K562 (cell line): ENCODE data around the gene IKZF3. TPM values are rescaled to one million over a fixed set of nuclear protein-coding genes. Genes with fewer than 3 reads are reported as not detected.

Experiments used
- CBFA2T2 ChIP-seq: fragments of 450-650 bp; conservative IDR thresholded peaks from 2 replicates; pipeline ENCODE4 v1.6.1; 2017; ENCODE audit warnings: mild to moderate bottlenecking
- CHD1 ChIP-seq: fragments of 200-600 bp; sonication (generic); IDR thresholded peaks from one replicate; pipeline ENCODE4 v1.6.1; 2012; ENCODE audit warnings: mild to moderate bottlenecking, moderate library complexity, low read length, inconsistent platforms
- E2F6 ChIP-seq, 2 experiments: IDR thresholded peaks; 2 replicates each; pipeline ENCODE4 v1.6.1; 2011; ENCODE audit warnings: borderline replicate concordance in 1 of 2, control low read depth in 1 of 2, low read depth in 1 of 2, low read length in 1 of 2, mild to moderate bottlenecking in 1 of 2, mixed read lengths in 1 of 2, moderate library complexity in 1 of 2; ENCODE audit not compliant: insufficient read depth in 1 of 2, insufficient read length in 1 of 2, poor library complexity in 1 of 2, severe bottlenecking in 1 of 2; ENCODE audit errors: extremely low read depth in 1 of 2
- ELK1 ChIP-seq: sonication (generic); formaldehyde crosslinking; IDR thresholded peaks from 2 replicates; pipeline ENCODE4 v1.8.1; 2022; ENCODE audit warnings: missing genetic modification reagents
- FOXA3 ChIP-seq, 2 experiments: fragments of 450-650 bp in 1 of 2; sonication (generic) in 1 of 2; formaldehyde crosslinking; IDR thresholded peaks in 1 of 2; conservative IDR thresholded peaks in 1 of 2; 2 replicates each; pipeline versions ENCODE4 v1.4.0 to v1.8.0; 2020 to 2022; ENCODE audit warnings: mild to moderate bottlenecking in 2 of 2, missing genetic modification reagents in 1 of 2
- MEF2D ChIP-seq: conservative IDR thresholded peaks from 2 replicates; pipeline ENCODE4 v1.6.1; 2016; ENCODE audit warnings: low read depth, missing genetic modification characterization, missing compliant biosample characterization
- PKNOX1 ChIP-seq: fragments of 450-650 bp; IDR thresholded peaks from 2 replicates; pipeline ENCODE4 v1.6.1; 2016
- POLR2H ChIP-seq: IDR thresholded peaks from 2 replicates; pipeline ENCODE4 v1.6.1; 2016; ENCODE audit warnings: missing genetic modification characterization, low read depth, mild to moderate bottlenecking, control low read depth, missing compliant biosample characterization, moderate library complexity
- SMAD2 ChIP-seq: fragments of 150-350 bp; IDR thresholded peaks from 2 replicates; pipeline ENCODE4 v1.6.1; 2014; ENCODE audit warnings: low read depth, mild to moderate bottlenecking, low read length
- SMARCE1 ChIP-seq: fragments of 450-650 bp; IDR thresholded peaks from 2 replicates; pipeline ENCODE4 v1.7.1; 2016; ENCODE audit warnings: mild to moderate bottlenecking
- TCF7 ChIP-seq: sonication (generic); IDR thresholded peaks from 2 replicates; pipeline ENCODE4 v1.6.1; 2016; ENCODE audit warnings: antibody characterized with exemption, borderline replicate concordance
- TFE3 ChIP-seq: fragments of 450-650 bp; formaldehyde crosslinking; IDR thresholded peaks from 2 replicates; pipeline ENCODE4 v1.4.0; 2020; ENCODE audit warnings: mild to moderate bottlenecking, mixed read lengths
- THRA ChIP-seq: fragments of 450-650 bp; IDR thresholded peaks from 2 replicates; pipeline ENCODE4 v1.6.1; 2017; ENCODE audit warnings: mild to moderate bottlenecking, moderate library complexity
- U2AF1 ChIP-seq: fragments of 200-400 bp; formaldehyde crosslinking; optimal IDR thresholded peaks from 2 replicates; pipeline ENCODE3; 2017; ENCODE audit warnings: mild to moderate bottlenecking, low read depth, low read length, moderate library complexity
- ZNF77 ChIP-seq: fragments of 250-450 bp; sonication (Bioruptor Pico); IDR thresholded peaks from 2 replicates; pipeline ENCODE4 v1.5.0; 2020
- polyA plus RNA-seq, 8 experiments: library from polyadenylated mRNA; depleted of rRNA in 4 of 8; stranded (reverse) in 5 of 8; unstranded in 3 of 8; fragments of >200 nt; fragmentation: Nextera tagmentation in 2 of 8; fragmentation: Illumina TruSeq in 1 of 8; extraction: Ambion mirVana in 2 of 8; extraction: Trizol in 1 of 8; gene quantifications; 2 replicates each; pipeline versions ENCODE4 v1.2.1 to v1.2.3, GENCODE V29; 2011 to 2014; ENCODE audit warnings: inconsistent platforms in 1 of 8, missing spikeins in 1 of 8
- total RNA-seq, 7 experiments: library from RNA; depleted of rRNA in 6 of 7; stranded (reverse); fragments of >200 nt in 6 of 7; fragmentation: Illumina TruSeq in 2 of 7; extraction: Trizol in 2 of 7; gene quantifications; 2 replicates each; pipeline versions ENCODE4 v1.2.1 to v1.2.3, GENCODE V29; 2011 to 2021; ENCODE audit warnings: low replicate concordance in 1 of 7

Gene IKZF3
- total and polyA plus RNA-seq, 9 of the 15 experiments (the other 6 are each of a cell fraction or from before 2014, with no cell fraction given): 0.06 to 1.6 (median 0.62) TPM

GRCh38 chr17:39730095-39730921 lies 133.8 kb downstream of the IKZF3 start, which contains the start of gene MIEN1 (continued):
- no peak for TF ChIP-seq THRA
- TF ChIP-seq ZNF77 (CRISPR knock-in tag): no peak
- peak; percentile 85 for TF ChIP-seq TFE3
- TF ChIP-seq E2F6 (IDR thresholded peaks at IDR 0.05; ENCODE audit: borderline replicate concordance in 1 of 2, extremely low read depth in 1 of 2, insufficient read depth in 1 of 2, insufficient read length in 1 of 2, low read depth in 1 of 2, low read length in 1 of 2, poor library complexity in 1 of 2, severe bottlenecking in 1 of 2): peak in 1 of 2 experiments; percentile 70
- no peak for TF ChIP-seq MEF2D (tag)
- TF ChIP-seq TCF7: no peak
- no peak for TF ChIP-seq SMAD2
- TF ChIP-seq CHD1: no peak
- TF ChIP-seq ELK1 (CRISPR knock-in tag): no peak
- TF ChIP-seq POLR2H (tag): no peak
- TF ChIP-seq CBFA2T2: peak; percentile 75
- no peak for TF ChIP-seq SMARCE1
- TF ChIP-seq U2AF1: no peak
- 0 out of 4 replicates have a peak, but pooled peaks of 1 of the 2 experiments have one; percentile 19 for TF ChIP-seq FOXA3 (CRISPR knock-in tag; conservative IDR thresholded peaks at IDR 0.05 in 1 of 2, IDR thresholded peaks at IDR 0.05 in 1 of 2)
- no peak for TF ChIP-seq PKNOX1
